ENCODE data around the gene GPRIN3.

- TF ChIP-seq POLR2A (IDR thresholded peaks at IDR 0.05) = no peak
- TF ChIP-seq, protein P1, sequence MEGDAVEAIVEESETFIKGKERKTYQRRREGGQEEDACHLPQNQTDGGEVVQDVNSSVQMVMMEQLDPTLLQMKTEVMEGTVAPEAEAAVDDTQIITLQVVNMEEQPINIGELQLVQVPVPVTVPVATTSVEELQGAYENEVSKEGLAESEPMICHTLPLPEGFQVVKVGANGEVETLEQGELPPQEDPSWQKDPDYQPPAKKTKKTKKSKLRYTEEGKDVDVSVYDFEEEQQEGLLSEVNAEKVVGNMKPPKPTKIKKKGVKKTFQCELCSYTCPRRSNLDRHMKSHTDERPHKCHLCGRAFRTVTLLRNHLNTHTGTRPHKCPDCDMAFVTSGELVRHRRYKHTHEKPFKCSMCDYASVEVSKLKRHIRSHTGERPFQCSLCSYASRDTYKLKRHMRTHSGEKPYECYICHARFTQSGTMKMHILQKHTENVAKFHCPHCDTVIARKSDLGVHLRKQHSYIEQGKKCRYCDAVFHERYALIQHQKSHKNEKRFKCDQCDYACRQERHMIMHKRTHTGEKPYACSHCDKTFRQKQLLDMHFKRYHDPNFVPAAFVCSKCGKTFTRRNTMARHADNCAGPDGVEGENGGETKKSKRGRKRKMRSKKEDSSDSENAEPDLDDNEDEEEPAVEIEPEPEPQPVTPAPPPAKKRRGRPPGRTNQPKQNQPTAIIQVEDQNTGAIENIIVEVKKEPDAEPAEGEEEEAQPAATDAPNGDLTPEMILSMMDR (IDR thresholded peaks at IDR 0.05) = no peak
Measured at GRCh38 chr4:89245459-89245858, 62.1 kb downstream of the GPRIN3 start.
